H1 (cell line): ENCODE measurements around the gene MAGI1. TPM values are rescaled to one million over a fixed set of nuclear protein-coding genes. Genes with fewer than 3 reads are reported as not detected.

Source experiments
- CTCF ChIA-PET: fragments of 300-600 bp; sonication (Branson Sonifier 250); formaldehyde crosslinking; loops from one replicate; lab custom pipeline; 2021; ENCODE audit not compliant: partially characterized antibody; lab: Charles Lee
- POLR2A ChIA-PET: fragments of 300-600 bp; sonication (Branson Sonifier 250); formaldehyde crosslinking; loops from one replicate; lab custom pipeline; 2021; ENCODE audit warnings: inconsistent platforms; ENCODE audit not compliant: partially characterized antibody; lab: Charles Lee
- DNase-seq, 2 experiments: peaks; one replicate each; pipeline versions ENCODE4 v3.0.0 to v3.0.0-alpha.2; 2010 to 2022; ENCODE audit warnings: low spot score in 2 of 2, low read depth in 1 of 2, mixed read lengths in 1 of 2
- FAIRE-seq: peaks from 2 replicates; lab custom pipeline; 2011; peaks lifted over from hg19 to GRCh38; lab: Jason Lieb, UNC
- H2AFZ ChIP-seq: 2 replicates; pipeline ENCODE4 v1.8.1; 2012; ENCODE audit warnings: low read length, inconsistent platforms
- H2AK5ac ChIP-seq: 2 replicates; pipeline ENCODE4 v1.6.1; 2013; ENCODE audit warnings: low read depth, low read length
- H2BK120ac ChIP-seq: replicated peaks from 2 replicates; pipeline ENCODE3; 2013; ENCODE audit warnings: low read depth, low read length, inconsistent platforms
- H2BK12ac ChIP-seq: 2 replicates; pipeline ENCODE4 v1.6.1; 2013; ENCODE audit warnings: low read depth, low read length
- H2BK15ac ChIP-seq: 2 replicates; pipeline ENCODE4 v1.6.1; 2013; ENCODE audit warnings: low read length
- H2BK20ac ChIP-seq: 2 replicates; pipeline ENCODE4 v1.6.1; 2013; ENCODE audit warnings: low read length
- H2BK5ac ChIP-seq: 2 replicates; pipeline ENCODE4 v1.6.1; 2013; ENCODE audit warnings: low read depth, low read length
- H3K14ac ChIP-seq: 2 replicates; pipeline ENCODE4 v1.6.1; 2013; ENCODE audit warnings: inconsistent platforms; ENCODE audit not compliant: insufficient read length
- H3K18ac ChIP-seq: 2 replicates; pipeline ENCODE4 v1.6.1; 2013; ENCODE audit warnings: low read length; ENCODE audit errors: extremely low read depth
- H3K23ac ChIP-seq: 2 replicates; pipeline ENCODE4 v1.6.1; 2013; ENCODE audit warnings: inconsistent platforms; ENCODE audit not compliant: insufficient read length
- H3K23me2 ChIP-seq: 2 replicates; pipeline ENCODE4 v1.6.1; 2013; ENCODE audit warnings: low read depth, low read length
- H3K27ac ChIP-seq: 2 replicates; pipeline ENCODE4 v1.6.1; 2011; ENCODE audit warnings: low read depth, low read length, inconsistent platforms
- H3K27me3 ChIP-seq, 4 experiments: replicated peaks in 1 of 4; 1 replicate in 1 of 4; 2 replicates in 3 of 4; pipeline versions ENCODE4 v1.6.1 to v1.8.1; 2011 to 2013; ENCODE audit warnings: low read length in 3 of 4, mild to moderate bottlenecking in 3 of 4, inconsistent platforms in 2 of 4, mixed read lengths in 2 of 4, moderate library complexity in 1 of 4; ENCODE audit not compliant: control insufficient read depth in 3 of 4, insufficient read depth in 3 of 4; ENCODE audit errors: extremely low read depth in 1 of 4
- H3K36me3 ChIP-seq, 4 experiments: 2 replicates each; pipeline versions ENCODE4 v1.6.1 to v1.8.1; 2011 to 2013; ENCODE audit warnings: mild to moderate bottlenecking in 4 of 4, low read length in 3 of 4, moderate library complexity in 2 of 4, control low read depth in 1 of 4, inconsistent platforms in 1 of 4; ENCODE audit not compliant: insufficient read depth in 4 of 4, control insufficient read depth in 2 of 4
- H3K4ac ChIP-seq: replicated peaks from 2 replicates; pipeline ENCODE3; 2013; ENCODE audit warnings: low read length, low read depth, mixed read lengths, inconsistent platforms; ENCODE audit not compliant: insufficient read length
- H3K4me1 ChIP-seq, 4 experiments: replicated peaks in 1 of 4; 1 replicate in 1 of 4; 2 replicates in 3 of 4; pipeline versions ENCODE4 v1.6.1 to v1.8.1; 2011 to 2013; ENCODE audit warnings: low read length in 3 of 4, inconsistent platforms in 2 of 4, mixed read lengths in 1 of 4; ENCODE audit not compliant: insufficient read depth in 4 of 4, control insufficient read depth in 3 of 4
- H3K4me2 ChIP-seq, 2 experiments: 2 replicates each; pipeline versions ENCODE4 v1.6.1 to v1.8.1; 2011 to 2013; ENCODE audit warnings: low read depth in 2 of 2, low read length in 2 of 2, control low read depth in 1 of 2, inconsistent platforms in 1 of 2, mild to moderate bottlenecking in 1 of 2; ENCODE audit not compliant: insufficient read depth in 1 of 2
- H3K4me3 ChIP-seq, 4 experiments: fragments of 200-600, 300-600 bp in 1 of 4; sonication (generic), shearing (Covaris generic), sonication (Bioruptor Twin) in 1 of 4; 2 replicates each; pipeline versions ENCODE4 v1.5.1 to v1.8.1; 2011 to 2016; ENCODE audit warnings: low read length in 4 of 4, low read depth in 3 of 4, control low read depth in 2 of 4, inconsistent platforms in 2 of 4, mild to moderate bottlenecking in 2 of 4, mixed read lengths in 1 of 4, moderate library complexity in 1 of 4; ENCODE audit not compliant: insufficient read depth in 2 of 4; ENCODE audit errors: extremely low read depth in 1 of 4
- H3K56ac ChIP-seq: replicated peaks from 2 replicates; pipeline ENCODE3; 2013; ENCODE audit warnings: low read depth, mild to moderate bottlenecking, mixed read lengths, low read length, inconsistent platforms; ENCODE audit not compliant: insufficient read length
- H3K79me1 ChIP-seq: 2 replicates; pipeline ENCODE4 v1.6.1; 2013; ENCODE audit warnings: low read depth, low read length, control low read depth
- H3K79me2 ChIP-seq, 2 experiments: 2 replicates each; pipeline versions ENCODE4 v1.6.1 to v1.8.1; 2012 to 2013; ENCODE audit warnings: low read length in 2 of 2, mild to moderate bottlenecking in 2 of 2, inconsistent platforms in 1 of 2; ENCODE audit not compliant: insufficient read depth in 2 of 2, control insufficient read depth in 1 of 2
- H3K9ac ChIP-seq, 4 experiments: replicated peaks in 1 of 4; 1 replicate in 1 of 4; 2 replicates in 3 of 4; pipeline versions ENCODE4 v1.6.1 to v1.8.1; 2011 to 2013; ENCODE audit warnings: low read depth in 3 of 4, low read length in 3 of 4, control low read depth in 2 of 4, mild to moderate bottlenecking in 2 of 4, moderate library complexity in 2 of 4, inconsistent platforms in 1 of 4; ENCODE audit errors: extremely low read depth in 1 of 4
- H3K9me3 ChIP-seq, 2 experiments: 2 replicates each; pipeline versions ENCODE4 v1.6.1 to v1.8.1; 2012 to 2013; ENCODE audit warnings: mild to moderate bottlenecking in 2 of 2, moderate library complexity in 2 of 2, control low read depth in 1 of 2, inconsistent platforms in 1 of 2, low read depth in 1 of 2, low read length in 1 of 2, mixed read lengths in 1 of 2; ENCODE audit not compliant: insufficient read depth in 2 of 2
- H4K20me1 ChIP-seq, 2 experiments: replicated peaks in 1 of 2; 2 replicates each; pipeline versions ENCODE3 to v1.8.1; 2011 to 2013; ENCODE audit warnings: inconsistent platforms in 2 of 2, low read length in 2 of 2, mild to moderate bottlenecking in 1 of 2; ENCODE audit not compliant: insufficient read depth in 2 of 2, control insufficient read depth in 1 of 2
- H4K5ac ChIP-seq: 2 replicates; pipeline ENCODE4 v1.6.1; 2013; ENCODE audit warnings: low read length, low read depth, mixed read lengths, inconsistent platforms; ENCODE audit not compliant: insufficient read length
- H4K8ac ChIP-seq: 2 replicates; pipeline ENCODE4 v1.8.0; 2013; ENCODE audit warnings: mild to moderate bottlenecking, moderate library complexity, low read length, inconsistent platforms; ENCODE audit not compliant: insufficient read depth; ENCODE audit errors: extremely low read depth
- H4K91ac ChIP-seq: replicated peaks from 2 replicates; pipeline ENCODE3; 2013; ENCODE audit warnings: low read length, mixed read lengths, inconsistent platforms; ENCODE audit not compliant: insufficient read length
- CEBPB ChIP-seq: IDR thresholded peaks from 2 replicates; pipeline ENCODE4 v1.6.1; 2012; ENCODE audit warnings: low read depth, low read length
- EZH2 ChIP-seq: fragments of 200-600 bp; sonication (generic); IDR thresholded peaks from 2 replicates; pipeline ENCODE4 v1.7.1; 2012; ENCODE audit warnings: low read depth, mild to moderate bottlenecking, moderate library complexity, low read length, inconsistent platforms; ENCODE audit not compliant: severe bottlenecking
- PHF8 ChIP-seq: fragments of 200-600 bp; sonication (generic); conservative IDR thresholded peaks from 2 replicates; pipeline ENCODE4 v1.7.1; 2012; ENCODE audit warnings: low read depth, mild to moderate bottlenecking, inconsistent platforms, low read length, moderate library complexity
- POLR2AphosphoS5 ChIP-seq: IDR thresholded peaks from 2 replicates; pipeline ENCODE4 v1.6.1; 2011; ENCODE audit warnings: low read depth, low read length
- SP1 ChIP-seq: IDR thresholded peaks from 2 replicates; pipeline ENCODE4 v1.6.1; 2011; ENCODE audit warnings: low read depth, low read length
- whole genome bisulfite sequencing, 2 experiments: shearing (Covaris generic) in 1 of 2; methylation state at CpG; one replicate each; pipeline versions ENCODE4 v1.1.6 to v1.1.7; 2013 to 2015; ENCODE audit warnings: low lambda C conversion rate in 2 of 2, mixed read lengths in 2 of 2, inconsistent platforms in 1 of 2, low coverage in 1 of 2, missing lambda C conversion rate in 1 of 2; ENCODE audit not compliant: insufficient replicate concordance in 2 of 2, insufficient coverage in 1 of 2, insufficient read length in 1 of 2; ENCODE audit errors: extremely low coverage in 1 of 2, missing lambda C conversion rate in 1 of 2; 5-methylcytosine and 5-hydroxymethylcytosine counted together
- polyA plus RNA-seq, 7 experiments: library from polyadenylated mRNA; depleted of rRNA in 3 of 7; stranded (reverse) in 5 of 7; unstranded in 2 of 7; fragments of >200 nt in 5 of 7; fragments of 200-250 nt in 2 of 7; gene quantifications; 1 replicate in 5 of 7; 2 replicates in 1 of 7; 4 replicates in 1 of 7; pipeline versions ENCODE4 v1.2.1 to v1.2.3, GENCODE V29; 2011 to 2013; ENCODE audit warnings: missing spikeins in 2 of 7, mixed read lengths in 2 of 7
- total RNA-seq: library from RNA; stranded (reverse); fragmentation: NEBNext Ultra II Directional; extraction: Animal tissue kit (Norgen Biotek cat#: 25700); gene quantifications from 2 replicates; pipeline ENCODE4 v1.2.1, GENCODE V29; 2021

MAGI1 gene
- total and polyA plus RNA-seq, 2 of the 8 experiments (the other 6 are each of a cell fraction or from before 2014, with no cell fraction given) = 19.8 to 78.0 TPM

DNA sequence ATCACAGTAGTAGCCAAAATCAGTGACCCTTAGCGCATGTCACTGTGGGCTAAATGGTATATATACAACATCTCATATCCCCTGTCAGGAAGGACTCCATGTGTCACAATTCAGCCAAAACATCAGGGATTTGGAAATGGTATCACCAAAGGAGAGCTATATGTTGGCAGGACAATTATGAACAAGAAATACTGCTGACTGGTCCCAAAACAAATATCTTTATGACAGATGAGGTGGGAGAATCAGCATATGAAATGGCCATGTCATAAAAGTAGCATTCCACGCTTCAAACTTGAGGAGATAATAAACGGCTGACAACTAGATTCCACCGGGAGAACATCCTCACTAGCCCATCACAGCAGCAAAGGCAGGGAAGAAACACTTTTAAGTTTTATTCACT is 158.4 kb downstream of the MAGI1 start:
- Histone ChIP-seq H3K4me3 (no peak overlapping the region), H3K79me1 (no peaks in the 10 kb centered on the region; the same call in 1 of the 2 replicates), H4K20me1 (peaks cover 0 to 3% of the 10 kb centered on the region in 2 experiments), H2AFZ (no peak overlapping the region), H2BK20ac (no peak overlapping the region), H3K9me3 (no peaks in the 10 kb centered on the region), H3K79me2 (peaks cover 0 to 54% of the 10 kb centered on the region in 2 experiments; a peak in 2 of 4 replicates), H2AK5ac (no peak overlapping the region), H3K4ac (no peak overlapping the region), H3K4me2 (no peak overlapping the region), H3K9ac (no peak overlapping the region), H3K36me3 (no peaks in the 10 kb centered on the region), H2BK15ac (no peak overlapping the region), H2BK120ac (no peak overlapping the region), H3K56ac (no peak overlapping the region), H2BK5ac (no peak overlapping the region), H3K23ac (no peak overlapping the region), H3K18ac (no peak overlapping the region), H3K14ac (no peak overlapping the region), H4K8ac (no peak overlapping the region), H3K27ac (no peak overlapping the region), H2BK12ac (no peak overlapping the region), H3K27me3 (no peaks in the 10 kb centered on the region), H4K5ac (no peak overlapping the region), H4K91ac (no peak overlapping the region), H3K23me2 (0 out of 2 replicates have a peak, but pooled peaks cover 2% of the 10 kb centered on the region), H3K4me1 (peaks cover 3 to 9% (median 6%) of the 10 kb centered on the region in 4 experiments; a peak in 5 of 7 replicates)
- 82% methylated on average over 4 of the region's 4 CpGs; no CpG with 5 or more reads in 1 of the 2 experiments for WGBS, 2 experiments
- ChIA-PET POLR2A (no interaction called here), CTCF (interaction anchor here (1.1 to 1.4 kb wide), 2 partner anchors 10 to 19 kb away, joined by 3 to 5 read pairs; no protein-coding TSS in a partner anchor)
- TF ChIP-seq PHF8 (no peak), CEBPB (no peak), EZH2 (no peak), POLR2AphosphoS5 (no peak), SP1 (no peak)
- DNase-seq = no peak
- FAIRE-seq = no peak
